H9 (cell line): ENCODE results near the gene PSMB5. TPM values are rescaled to one million over a fixed set of nuclear protein-coding genes. Genes with fewer than 3 reads are reported as not detected.

Experiments used
- DNase-seq: peaks from one replicate; pipeline ENCODE4 v3.0.0-alpha.2; 2017
- H2AFZ ChIP-seq: one replicate; pipeline ENCODE4 v1.6.1; 2013; ENCODE audit warnings: mild to moderate bottlenecking, low read length, control low read depth, moderate library complexity
- H2AK5ac ChIP-seq: 2 replicates; pipeline ENCODE4 v1.6.1; 2013; ENCODE audit warnings: low read length, control low read depth, mixed read lengths; ENCODE audit not compliant: insufficient read length
- H2BK120ac ChIP-seq: one replicate; pipeline ENCODE4 v1.6.1; 2013; ENCODE audit warnings: low read depth, mild to moderate bottlenecking, low read length, control low read depth, inconsistent platforms; ENCODE audit not compliant: poor library complexity, severe bottlenecking
- H2BK12ac ChIP-seq: 2 replicates; pipeline ENCODE4 v1.6.1; 2013; ENCODE audit warnings: low read length, control low read depth, mixed read lengths, low read depth; ENCODE audit not compliant: insufficient read length
- H2BK15ac ChIP-seq: 2 replicates; pipeline ENCODE4 v1.6.1; 2013; ENCODE audit warnings: low read depth, low read length, control low read depth
- H2BK20ac ChIP-seq: one replicate; pipeline ENCODE4 v1.6.1; 2013; ENCODE audit warnings: low read depth, mild to moderate bottlenecking, low read length, control low read depth, inconsistent platforms; ENCODE audit not compliant: poor library complexity, severe bottlenecking
- H2BK5ac ChIP-seq: 2 replicates; pipeline ENCODE4 v1.6.1; 2013; ENCODE audit warnings: low read length, control low read depth, mixed read lengths; ENCODE audit not compliant: insufficient read length
- H3K14ac ChIP-seq: 2 replicates; pipeline ENCODE4 v1.6.1; 2013; ENCODE audit warnings: low read length, control low read depth; ENCODE audit not compliant: insufficient read depth
- H3K18ac ChIP-seq: 2 replicates; pipeline ENCODE4 v1.6.1; 2013; ENCODE audit warnings: low read depth, mild to moderate bottlenecking, mixed read lengths, low read length, control low read depth; ENCODE audit not compliant: insufficient read length
- H3K23ac ChIP-seq: 2 replicates; pipeline ENCODE4 v1.6.1; 2013; ENCODE audit warnings: low read length, control low read depth, mixed read lengths, low read depth; ENCODE audit not compliant: insufficient read length
- H3K23me2 ChIP-seq: 2 replicates; pipeline ENCODE4 v1.6.1; 2013; ENCODE audit warnings: low read depth, mild to moderate bottlenecking, mixed read lengths, low read length, control low read depth; ENCODE audit not compliant: insufficient read length, poor library complexity, severe bottlenecking
- H3K27ac ChIP-seq: 2 replicates; pipeline ENCODE4 v1.5.1; 2013; ENCODE audit warnings: low read length, control low read depth, mixed read lengths, low read depth; ENCODE audit not compliant: insufficient read length
- H3K27me3 ChIP-seq: 2 replicates; pipeline ENCODE4 v1.6.1; 2013; ENCODE audit warnings: low read length, control low read depth, inconsistent platforms; ENCODE audit not compliant: insufficient read depth
- H3K4ac ChIP-seq: 2 replicates; pipeline ENCODE4 v1.6.1; 2013; ENCODE audit warnings: low read depth, mild to moderate bottlenecking, control low read depth, inconsistent platforms, low read length, moderate library complexity
- H3K4me1 ChIP-seq: 2 replicates; pipeline ENCODE4 v1.6.1; 2013; ENCODE audit warnings: low read length, control low read depth, inconsistent platforms; ENCODE audit not compliant: insufficient read depth
- H3K4me2 ChIP-seq: 2 replicates; pipeline ENCODE4 v1.6.1; 2013; ENCODE audit warnings: low read length, control low read depth, mixed read lengths; ENCODE audit not compliant: insufficient read length, insufficient read depth
- H3K56ac ChIP-seq: 2 replicates; pipeline ENCODE4 v1.6.1; 2013; ENCODE audit warnings: low read depth, mild to moderate bottlenecking, mixed read lengths, low read length, control low read depth; ENCODE audit not compliant: insufficient read length
- H3K79me1 ChIP-seq: 2 replicates; pipeline ENCODE4 v1.6.1; 2013; ENCODE audit warnings: low read depth, mild to moderate bottlenecking, moderate library complexity, low read length, control low read depth, inconsistent platforms; ENCODE audit not compliant: insufficient read depth, poor library complexity, severe bottlenecking
- H3K79me2 ChIP-seq: 2 replicates; pipeline ENCODE4 v1.6.1; 2013; ENCODE audit warnings: low read length, control low read depth, inconsistent platforms; ENCODE audit not compliant: insufficient read depth
- H3K9ac ChIP-seq: 2 replicates; pipeline ENCODE4 v1.6.1; 2013; ENCODE audit warnings: low read length, control low read depth, mixed read lengths; ENCODE audit not compliant: insufficient read length; ENCODE audit errors: extremely low read depth
- H3K9me3 ChIP-seq: one replicate; pipeline ENCODE4 v1.6.1; 2013; ENCODE audit warnings: low read depth, low read length, inconsistent platforms; ENCODE audit not compliant: control insufficient read depth
- H3T11ph ChIP-seq: one replicate; pipeline ENCODE4 v1.6.1; 2013; ENCODE audit warnings: mild to moderate bottlenecking, low read length, control low read depth, inconsistent platforms
- H4K20me1 ChIP-seq: one replicate; pipeline ENCODE4 v1.6.1; 2013; ENCODE audit not compliant: control insufficient read depth, insufficient read length, insufficient read depth
- H4K5ac ChIP-seq: 2 replicates; pipeline ENCODE4 v1.6.1; 2013; ENCODE audit warnings: low read depth, mild to moderate bottlenecking, mixed read lengths, low read length, control low read depth; ENCODE audit not compliant: insufficient read length
- H4K8ac ChIP-seq: replicated peaks from 2 replicates; pipeline ENCODE4 v1.6.1; 2013; ENCODE audit warnings: low read length, control low read depth, mixed read lengths, low read depth; ENCODE audit not compliant: insufficient read length
- H4K91ac ChIP-seq: 2 replicates; pipeline ENCODE4 v1.6.1; 2013; ENCODE audit warnings: low read depth, mild to moderate bottlenecking, moderate library complexity, mixed read lengths, low read length, control low read depth; ENCODE audit not compliant: insufficient read length
- H3K27ac Mint-ChIP-seq, 3 experiments: 2 replicates in 2 of 3; 3 replicates in 1 of 3; pipeline ENCODE4 v1.8.0; 2020 to 2021; ENCODE audit warnings: mixed read lengths in 3 of 3, mild to moderate bottlenecking in 1 of 3, moderate library complexity in 1 of 3
- H3K27me3 Mint-ChIP-seq: 2 replicates; pipeline ENCODE4 v1.8.0; 2021; ENCODE audit warnings: low read depth, mild to moderate bottlenecking, moderate library complexity, mixed read lengths
- H3K36me3 Mint-ChIP-seq, 3 experiments: 2 replicates in 2 of 3; 3 replicates in 1 of 3; pipeline ENCODE4 v1.8.0; 2020 to 2021; ENCODE audit warnings: low read depth in 3 of 3, mixed read lengths in 3 of 3; ENCODE audit not compliant: insufficient read depth in 1 of 3
- H3K4me1 Mint-ChIP-seq, 2 experiments: 2 replicates each; pipeline ENCODE4 v1.8.0; 2020; ENCODE audit warnings: mixed read lengths in 2 of 2
- H3K4me3 Mint-ChIP-seq, 2 experiments: 2 replicates in 1 of 2; 3 replicates in 1 of 2; pipeline ENCODE4 v1.8.0; 2020 to 2021; ENCODE audit warnings: mild to moderate bottlenecking in 2 of 2, mixed read lengths in 2 of 2, moderate library complexity in 1 of 2
- H3K9me3 Mint-ChIP-seq, 2 experiments: 2 replicates in 1 of 2; 3 replicates in 1 of 2; pipeline ENCODE4 v1.8.0; 2020; ENCODE audit warnings: mild to moderate bottlenecking in 2 of 2, mixed read lengths in 2 of 2, moderate library complexity in 1 of 2
- CTCF ChIP-seq: fragments of 200-600 bp; sonication (generic); conservative IDR thresholded peaks from 3 replicates; pipeline ENCODE4 v1.8.0; 2021; ENCODE audit warnings: antibody characterized with exemption, mild to moderate bottlenecking
- WGBS: extraction: QIAGEN DNeasy Blood & Tissue Kit; methylation state at CpG from one replicate; pipeline ENCODE4 v1.1.7; 2013; ENCODE audit warnings: missing lambda C conversion rate, low lambda C conversion rate, mixed read lengths; ENCODE audit not compliant: insufficient read length; ENCODE audit errors: extremely low coverage; 5-methylcytosine and 5-hydroxymethylcytosine counted together
- total RNA-seq: library from RNA; stranded (reverse); gene quantifications from 2 replicates; pipeline ENCODE4 v1.2.1, GENCODE V29; 2021

PSMB5 gene
- total RNA-seq, 1 experiment from 2014 or later: 252 TPM

GRCh38 chr14:23047034-23047634, 12.4 kb upstream of the PSMB5 start:
- no peak overlapping the region for H3K27ac ChIP-seq
- no peak overlapping the region for H3K4me2 ChIP-seq

More at GRCh38 chr14:23047034-23047634, 12.4 kb upstream of the PSMB5 start:
- no peak overlapping the region for H2BK15ac ChIP-seq
- H3K56ac ChIP-seq: no peak overlapping the region
- H3K9ac ChIP-seq: no peak overlapping the region
- H3K23me2 ChIP-seq: no peaks in the 10 kb centered on the region
- no peak overlapping the region for H4K91ac ChIP-seq
- H3K14ac ChIP-seq: no peak overlapping the region
- H3K79me2 ChIP-seq: no peaks in the 10 kb centered on the region
- no peaks in the 10 kb centered on the region for H3K4me1 ChIP-seq
- H2BK20ac ChIP-seq: no peak overlapping the region
- H2BK5ac ChIP-seq: no peak overlapping the region
- H3K27ac Mint-ChIP-seq: peak overlapping the region in 1 of 3 experiments; percentile 36; a peak in 3 of 7 replicates
- peaks cover 1% of the 10 kb centered on the region; the same call in 1 of the 2 replicates for H3K27me3 Mint-ChIP-seq
- H2AK5ac ChIP-seq: no peak overlapping the region
- no peak overlapping the region for H2AFZ ChIP-seq
- H3K23ac ChIP-seq: no peak overlapping the region
- TF ChIP-seq CTCF: no peak
- no peak overlapping the region for H2BK12ac ChIP-seq
- no peak overlapping the region for H3K18ac ChIP-seq
- H3K4me1 Mint-ChIP-seq: peaks cover 6 to 15% of the 10 kb centered on the region in 2 experiments
- no peaks in the 10 kb centered on the region for H4K20me1 ChIP-seq
- no peak for DNase-seq
- H3K4ac ChIP-seq: no peak overlapping the region
- no peak overlapping the region for H3K4me3 Mint-ChIP-seq
- H4K5ac ChIP-seq: no peak overlapping the region
- no peak overlapping the region for H2BK120ac ChIP-seq
- WGBS: no CpG with 5 or more reads among the region's 6 CpGs
- no peaks in the 10 kb centered on the region for H3K79me1 ChIP-seq
- no peaks in the 10 kb centered on the region for H3K9me3 ChIP-seq
- H3K27me3 ChIP-seq: no peaks in the 10 kb centered on the region
- H4K8ac ChIP-seq: no peak overlapping the region
- peaks cover 7 to 17% (median 16%) of the 10 kb centered on the region in 3 experiments for H3K36me3 Mint-ChIP-seq
- no peak overlapping the region for H3T11ph ChIP-seq
- no peaks in the 10 kb centered on the region for H3K9me3 Mint-ChIP-seq
